SK-N-DZ (cell line): ENCODE data around the gene IGLL5.

Experiments
- DNase-seq: peaks from one replicate; pipeline ENCODE4 v3.0.0-alpha.2; 2015; ENCODE audit warnings: low spot score

IGLL5 gene

DNA sequence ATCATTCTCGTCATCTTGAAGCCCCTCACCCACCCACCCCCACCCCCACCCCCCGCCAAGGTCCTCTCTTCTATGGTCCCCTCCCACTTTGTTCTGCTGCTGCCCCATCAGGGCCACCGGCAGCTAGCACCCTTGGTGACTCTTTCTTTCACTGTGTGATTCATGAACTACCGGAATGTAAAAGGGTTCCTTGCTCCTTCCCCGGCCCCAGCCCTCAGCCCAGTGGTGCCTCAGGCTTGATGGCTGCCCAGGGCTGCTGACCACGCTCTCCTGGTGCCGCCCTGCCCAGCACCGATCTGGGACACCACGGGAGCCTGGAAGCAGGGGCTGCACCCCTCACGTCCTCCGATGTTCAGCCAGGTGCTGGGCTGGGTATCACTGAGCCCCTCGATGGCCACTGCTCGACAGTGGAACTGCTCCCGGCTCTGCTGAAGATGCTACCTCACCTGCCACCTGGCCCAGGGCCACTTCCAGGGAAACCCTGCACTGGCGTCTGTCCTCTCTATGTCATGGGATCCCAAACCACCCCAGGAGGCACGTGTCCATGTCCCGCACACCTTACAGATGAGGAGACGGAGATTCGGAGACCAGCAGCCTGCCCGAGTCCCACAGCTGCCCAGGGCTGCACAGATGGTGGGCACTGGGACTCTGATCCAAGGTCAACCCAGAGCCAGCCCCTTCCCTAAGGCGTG is 39.7 kb downstream of the IGLL5 start:
- no peak for DNase-seq

DNA sequence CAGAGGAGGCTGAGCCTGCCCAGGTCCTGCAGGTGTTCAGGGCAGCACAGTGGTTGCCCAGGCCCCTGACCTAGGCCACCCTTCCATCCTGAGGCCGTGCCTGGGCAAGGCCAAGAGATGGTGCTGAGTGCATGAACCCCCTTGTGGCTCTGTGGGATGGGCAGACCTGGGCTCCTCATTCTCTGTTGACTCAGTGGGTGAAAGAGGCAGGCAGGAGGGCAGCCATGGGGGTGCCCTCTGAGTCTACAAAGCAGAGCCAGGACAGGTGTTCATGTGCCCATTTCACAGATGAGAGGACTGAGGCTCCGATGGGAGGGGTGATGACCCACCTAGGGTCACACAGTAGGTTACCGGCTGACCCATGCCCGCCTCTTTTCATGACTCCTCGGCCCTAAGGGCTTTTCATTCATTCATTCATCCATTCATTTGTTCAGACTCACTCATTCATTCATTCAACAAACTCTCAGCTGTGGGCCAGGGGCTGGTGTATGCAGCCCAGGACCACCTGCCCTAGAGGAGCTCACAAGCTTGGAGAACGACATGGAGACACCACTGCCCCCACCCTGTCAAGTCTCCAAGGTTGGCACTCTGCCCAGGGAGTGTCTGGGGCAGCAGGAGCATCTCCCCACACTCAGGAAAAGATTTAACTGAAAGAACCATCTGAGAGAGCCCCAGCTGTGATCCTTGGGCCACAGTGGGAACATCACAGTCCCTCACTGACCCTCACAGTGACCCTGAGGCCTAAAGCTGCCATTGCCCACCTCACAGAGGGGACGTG is 40.5 kb downstream of the IGLL5 start:
- no peak for DNase-seq

DNA sequence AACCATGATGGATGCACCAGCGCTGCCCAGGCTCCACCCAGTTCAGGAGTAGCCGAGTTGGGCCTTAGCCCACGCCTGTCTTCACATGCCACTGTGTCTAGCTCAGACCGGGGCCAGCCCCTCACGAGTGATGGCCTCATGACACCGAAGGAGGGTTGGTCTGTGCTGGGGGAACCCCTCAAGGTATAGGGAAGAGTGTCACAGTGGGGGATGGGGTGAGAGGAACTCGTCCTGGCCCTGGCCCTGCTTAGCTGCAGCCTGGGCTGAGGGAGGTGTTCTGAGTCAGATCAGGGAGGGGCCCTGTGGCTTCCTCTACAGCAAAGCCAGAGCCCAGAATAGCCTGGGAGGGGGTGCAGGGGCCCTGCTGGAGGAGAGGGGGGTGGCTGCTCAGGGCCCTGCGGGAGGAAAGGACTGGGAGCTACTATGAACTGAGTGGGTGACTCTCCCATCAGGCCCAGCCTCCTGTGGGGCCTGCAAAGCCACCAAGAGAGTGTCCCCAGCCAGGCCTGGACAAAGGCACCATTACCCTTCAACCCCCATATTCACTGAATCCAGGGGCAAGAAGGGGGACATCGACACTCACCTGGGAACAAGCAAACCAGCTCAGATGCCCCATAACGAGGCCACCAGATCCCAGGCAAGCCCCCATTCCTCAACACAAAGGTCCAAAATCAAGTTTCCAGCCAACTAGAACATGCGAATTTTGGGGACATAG is 41.2 kb downstream of the IGLL5 start:
- DNase-seq, result no peak

DNA sequence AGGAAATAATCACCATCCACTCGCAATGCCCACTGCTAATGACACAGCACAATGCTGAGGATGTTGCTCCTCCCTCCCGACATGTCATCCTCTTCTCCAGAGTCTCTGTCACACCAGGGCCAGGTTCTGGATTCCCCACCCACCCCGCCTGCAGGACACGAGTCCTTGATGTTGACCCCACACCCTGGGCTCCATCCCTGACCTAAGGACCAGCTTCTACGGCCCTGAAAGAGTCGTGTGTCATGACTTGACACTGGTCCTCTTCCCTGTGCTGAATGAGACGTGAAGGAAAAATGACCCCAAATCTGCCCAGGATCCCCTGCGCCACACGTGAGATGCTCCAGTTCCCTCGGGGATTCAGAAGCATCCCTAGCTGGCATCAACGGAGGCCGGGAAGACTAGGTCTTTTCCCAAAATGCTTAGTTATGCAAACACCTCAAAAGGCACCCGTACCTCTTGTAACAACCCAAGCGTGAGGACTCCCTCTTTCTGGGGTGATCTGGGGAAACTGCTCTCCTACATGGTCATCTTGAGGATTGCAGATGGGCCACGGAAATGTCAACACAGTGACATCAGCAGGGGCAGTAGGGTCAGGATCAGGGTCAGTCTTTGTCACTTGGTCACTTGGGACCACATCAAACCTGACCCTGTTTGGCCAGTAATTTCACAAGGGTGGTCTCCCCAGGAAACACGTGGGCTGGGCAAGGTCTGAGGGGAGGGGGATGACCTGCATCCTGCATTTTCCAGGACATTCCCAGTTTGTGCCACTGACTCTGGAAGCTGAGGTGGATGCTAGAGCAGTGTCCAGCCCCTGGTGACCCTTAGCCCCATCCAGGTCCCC is 42.0 kb downstream of the IGLL5 start:
- DNase-seq, result no peak

DNA sequence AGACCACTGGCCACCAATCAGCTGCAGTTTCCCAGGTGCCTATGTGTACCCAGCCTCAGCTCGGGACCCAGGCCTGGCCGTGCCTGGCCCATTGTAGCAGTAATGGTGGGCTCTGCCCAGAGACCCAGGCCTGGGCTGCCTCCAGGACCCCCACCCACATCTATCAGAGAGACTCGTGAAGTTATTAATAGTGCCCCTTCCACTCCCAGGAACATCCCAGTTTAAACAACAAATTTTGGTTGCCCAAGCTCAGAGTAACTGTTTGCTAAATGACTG is 42.5 kb downstream of the IGLL5 start:
- no peak for DNase-seq

DNA sequence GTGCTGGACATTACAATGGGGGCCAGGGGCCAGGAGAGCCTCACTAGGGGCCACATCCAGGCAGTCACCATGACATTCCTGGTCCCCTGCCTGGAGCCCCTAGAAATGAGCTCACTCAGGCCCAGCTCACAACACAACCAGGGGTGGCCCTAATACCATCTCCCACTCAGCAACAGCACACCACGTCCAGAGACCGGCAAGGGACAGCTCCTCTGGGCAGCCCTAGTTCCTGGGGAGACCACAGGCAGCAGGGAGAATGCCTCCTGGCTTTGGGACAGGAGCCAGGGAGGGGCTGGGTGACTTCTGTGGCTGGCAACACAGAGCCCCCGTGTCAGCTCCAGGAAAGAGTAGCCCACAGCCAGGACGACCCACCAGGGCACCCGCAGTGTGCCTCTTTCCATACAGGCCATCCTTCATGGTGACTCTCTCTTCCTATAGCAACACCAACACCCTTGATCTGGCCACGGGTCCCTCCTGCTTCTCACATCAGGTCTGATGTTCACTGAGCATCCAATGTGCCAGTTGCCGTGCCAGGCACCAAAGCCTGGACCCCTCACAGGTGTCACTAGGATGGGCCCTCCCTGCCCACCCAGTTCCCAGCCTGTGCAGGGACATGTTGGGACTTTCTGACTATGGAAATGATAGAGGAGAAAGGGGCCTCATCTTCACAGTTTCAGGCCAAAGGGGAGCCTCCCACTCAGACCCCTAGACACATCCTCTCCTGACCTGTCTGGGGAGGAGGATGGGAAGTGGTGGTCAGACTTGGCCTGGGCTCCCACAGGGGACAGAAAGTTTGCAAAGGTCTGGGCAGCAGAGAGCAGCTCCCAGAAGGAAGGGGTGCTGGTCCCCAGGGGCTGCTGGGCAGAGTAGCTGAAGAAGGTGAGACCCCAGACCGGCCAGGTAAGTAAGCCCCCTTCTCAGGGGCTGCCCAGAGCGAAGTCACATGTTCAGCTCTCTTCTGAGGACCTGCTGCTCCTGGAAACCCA is 43.2 kb downstream of the IGLL5 start:
- no peak for DNase-seq

DNA sequence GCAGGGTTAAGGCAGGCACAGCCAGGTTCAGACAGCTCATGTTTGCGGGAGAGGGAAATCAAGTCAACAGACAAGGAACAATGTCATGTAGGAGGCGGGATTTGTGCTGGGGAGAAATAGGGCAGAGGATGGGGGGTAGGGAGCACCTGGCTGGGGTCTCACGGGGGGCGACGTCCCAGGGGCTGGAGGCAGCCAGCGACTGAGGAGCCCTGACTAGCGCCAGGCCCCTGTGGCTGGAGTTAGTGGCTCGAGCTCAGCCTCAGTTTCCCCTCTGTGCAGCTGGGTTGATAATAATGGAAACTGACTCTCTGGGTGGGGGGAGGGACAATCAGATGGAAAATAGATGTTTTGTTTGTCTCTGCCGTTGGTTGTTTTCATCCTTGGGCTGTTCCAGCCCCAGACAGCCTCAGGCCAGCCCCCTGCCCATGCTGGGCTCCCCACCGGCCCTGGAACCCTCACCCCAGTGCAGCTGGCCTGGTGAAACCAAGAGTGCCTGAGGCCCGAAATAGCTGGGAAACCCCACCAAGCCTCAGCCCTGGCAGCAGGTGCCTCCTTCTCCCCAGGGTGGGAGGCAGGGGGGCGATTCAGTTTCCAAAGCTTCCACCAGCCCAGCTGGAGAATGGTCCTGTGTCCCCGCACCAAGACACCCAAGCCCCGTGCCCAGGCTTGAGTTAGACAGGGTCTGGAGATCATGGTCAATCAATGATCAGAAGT is 44.1 kb downstream of the IGLL5 start:
- DNase-seq, result no peak

DNA sequence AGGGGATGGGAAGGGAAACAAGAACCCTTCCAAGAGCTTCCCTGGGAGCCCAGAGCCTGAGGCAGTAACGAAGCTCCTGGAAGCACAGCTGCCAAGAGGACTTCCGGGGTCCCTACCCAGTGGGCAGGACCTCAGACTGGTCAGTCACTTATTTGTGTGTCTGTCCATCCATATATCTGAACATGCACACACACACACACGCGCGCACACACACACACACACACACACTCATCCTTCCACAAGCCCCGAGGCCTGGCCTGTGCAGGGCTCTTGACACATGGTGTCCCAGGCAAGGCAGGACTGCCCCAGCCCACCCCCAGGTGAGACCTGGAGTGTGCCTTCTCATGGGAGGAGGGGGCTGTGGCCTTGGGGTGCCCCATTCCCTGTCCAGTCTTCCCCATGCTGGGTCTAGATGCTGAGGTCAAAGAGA is 44.9 kb downstream of the IGLL5 start:
- DNase-seq, result no peak

DNA sequence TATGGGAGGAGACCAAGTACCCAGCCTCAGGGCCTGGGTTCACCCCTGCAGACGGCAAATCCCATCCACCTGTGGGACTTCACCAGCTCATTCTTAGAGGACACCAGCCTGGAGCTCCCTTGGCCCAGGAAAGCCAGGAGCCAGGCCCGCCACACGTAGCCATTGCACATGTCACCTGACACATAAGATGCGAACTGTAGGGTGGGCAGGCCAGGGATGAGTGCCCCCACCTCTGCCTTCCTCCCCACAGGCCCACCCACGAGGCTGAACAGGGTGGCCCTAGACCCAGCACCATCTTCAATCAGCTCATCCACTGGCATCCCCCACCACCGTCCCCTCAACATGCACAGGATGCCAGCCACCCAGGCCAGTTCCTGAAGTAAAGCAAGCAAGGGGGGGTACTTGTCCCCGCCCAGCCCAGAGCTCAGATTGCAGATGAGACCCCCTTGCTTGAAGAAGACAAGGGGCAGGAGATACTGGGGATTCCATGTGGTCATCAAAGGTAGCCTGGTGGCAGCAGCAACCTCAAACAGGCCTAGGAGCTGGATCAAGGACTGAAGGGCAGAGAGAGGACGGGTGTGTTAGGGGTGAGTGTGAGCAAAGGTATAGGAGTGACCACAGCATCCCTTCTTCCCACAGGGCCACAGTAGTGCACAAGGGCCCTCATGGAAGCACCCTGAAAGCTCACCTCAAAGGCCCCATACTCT is 45.6 kb downstream of the IGLL5 start:
- DNase-seq, result no peak

DNA sequence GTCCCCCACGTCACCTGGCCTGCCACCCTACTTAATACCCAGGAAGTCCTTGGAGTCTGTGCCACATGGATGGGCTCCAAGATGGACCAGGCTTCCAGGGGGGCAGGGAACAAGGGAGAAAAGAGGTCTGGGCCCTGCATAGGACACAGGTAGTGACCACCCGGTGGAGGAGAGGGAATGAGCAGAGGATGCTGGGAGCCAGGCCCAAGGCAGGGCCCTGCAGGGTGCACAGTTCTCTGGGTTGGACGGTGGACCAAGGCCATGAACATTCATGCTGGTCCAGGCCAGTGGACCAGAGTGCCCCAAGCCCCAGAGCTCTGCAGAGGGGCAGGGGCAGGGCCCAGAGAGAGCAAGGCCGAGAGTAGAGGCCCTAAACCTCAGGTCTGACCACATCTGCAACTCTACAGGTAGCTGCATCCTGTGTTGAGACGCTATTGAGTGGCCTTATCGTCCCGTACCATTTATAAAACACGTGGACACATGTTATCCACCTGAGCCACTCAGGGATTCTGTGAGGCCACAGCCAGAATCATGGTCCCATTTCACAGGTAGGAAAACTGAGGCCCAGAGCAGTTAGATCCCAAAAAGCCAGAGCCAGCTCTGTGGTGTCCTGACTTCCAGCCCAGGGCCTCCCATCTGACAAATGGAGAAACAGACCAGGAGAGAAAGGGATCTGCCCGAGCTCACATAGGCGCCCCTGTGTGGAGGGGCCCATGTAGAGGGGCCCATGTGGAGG is 46.4 kb downstream of the IGLL5 start:
- no peak for DNase-seq

DNA sequence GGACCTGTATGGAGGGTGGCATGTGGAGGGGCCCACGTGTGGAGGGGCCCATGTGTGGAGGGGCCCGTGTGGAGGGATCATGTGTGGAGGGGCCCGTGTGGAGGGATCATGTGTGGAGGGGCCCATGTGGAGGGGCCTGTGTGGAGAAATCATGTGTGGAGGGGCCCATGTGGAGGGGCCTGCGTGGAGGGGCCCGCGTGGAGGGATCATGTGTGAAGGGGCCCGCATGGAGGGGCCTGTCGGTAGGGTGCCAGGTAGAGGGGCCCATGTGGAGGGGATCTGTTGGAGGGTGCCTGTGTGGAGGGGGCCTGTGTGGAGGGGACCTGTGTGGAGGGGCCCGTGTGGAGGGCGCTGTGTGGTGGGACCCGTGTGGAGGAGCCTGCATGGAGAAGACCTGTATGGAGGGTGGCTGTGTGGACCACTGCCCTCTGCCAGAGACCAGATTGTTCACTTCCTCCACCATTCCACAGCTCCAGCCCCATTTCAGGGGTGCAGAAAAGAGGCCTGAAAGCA is 47.0 kb downstream of the IGLL5 start:
- no peak for DNase-seq

DNA sequence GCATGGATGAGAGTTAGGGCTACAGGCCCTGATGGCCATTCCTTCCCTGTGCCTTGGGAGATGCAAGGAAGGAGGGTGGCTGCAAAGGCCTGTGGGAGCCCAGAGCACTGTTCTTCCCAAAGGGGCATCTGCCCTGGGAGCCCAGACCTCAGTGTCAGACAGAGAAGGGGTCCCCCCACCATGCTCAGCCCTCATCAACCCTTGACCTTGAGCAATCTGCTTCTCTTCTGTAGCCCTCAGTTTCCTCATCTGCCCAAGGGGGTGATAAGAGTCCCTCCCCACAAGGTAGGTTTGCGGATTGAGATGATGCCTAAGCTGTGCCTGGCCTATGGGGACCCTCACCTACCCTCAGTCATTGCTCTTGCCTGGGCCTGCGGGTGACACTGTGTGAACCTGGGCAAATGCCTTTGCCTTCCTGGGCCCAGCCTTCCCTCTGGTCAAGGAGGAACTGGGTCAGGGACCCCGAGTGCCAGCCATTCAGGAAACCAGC is 47.5 kb downstream of the IGLL5 start:
- DNase-seq, result no peak

DNA sequence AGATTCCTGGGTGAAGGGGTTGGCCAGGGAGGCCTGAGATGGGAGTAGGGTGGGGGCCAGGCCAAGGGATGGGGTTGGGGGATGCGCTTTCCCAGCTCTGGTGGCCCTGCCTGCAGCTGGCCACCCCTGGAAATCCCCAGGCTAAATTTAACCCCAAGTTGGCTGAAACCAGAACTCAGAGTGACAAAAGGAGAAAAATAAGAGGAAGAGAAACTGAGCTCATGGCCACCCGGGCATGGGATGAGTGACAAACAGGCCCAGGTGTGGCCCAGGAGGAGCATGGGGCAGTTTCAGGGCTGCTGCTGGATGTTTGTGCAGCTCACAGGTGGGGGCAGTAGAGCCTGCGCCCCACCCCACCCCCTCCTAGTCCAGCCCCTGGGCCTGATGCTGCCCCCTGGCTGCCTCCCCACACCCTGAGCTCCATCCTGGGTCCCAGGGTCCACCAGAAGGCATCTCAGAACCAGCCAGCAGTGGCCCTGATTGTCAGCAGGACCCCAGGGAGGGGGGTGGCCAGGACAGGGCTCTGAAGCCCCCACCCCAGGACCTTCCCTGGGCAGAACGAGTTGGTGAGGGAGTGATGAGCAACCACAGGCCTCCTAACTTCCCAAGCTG is 48.0 kb downstream of the IGLL5 start:
- no peak for DNase-seq

DNA sequence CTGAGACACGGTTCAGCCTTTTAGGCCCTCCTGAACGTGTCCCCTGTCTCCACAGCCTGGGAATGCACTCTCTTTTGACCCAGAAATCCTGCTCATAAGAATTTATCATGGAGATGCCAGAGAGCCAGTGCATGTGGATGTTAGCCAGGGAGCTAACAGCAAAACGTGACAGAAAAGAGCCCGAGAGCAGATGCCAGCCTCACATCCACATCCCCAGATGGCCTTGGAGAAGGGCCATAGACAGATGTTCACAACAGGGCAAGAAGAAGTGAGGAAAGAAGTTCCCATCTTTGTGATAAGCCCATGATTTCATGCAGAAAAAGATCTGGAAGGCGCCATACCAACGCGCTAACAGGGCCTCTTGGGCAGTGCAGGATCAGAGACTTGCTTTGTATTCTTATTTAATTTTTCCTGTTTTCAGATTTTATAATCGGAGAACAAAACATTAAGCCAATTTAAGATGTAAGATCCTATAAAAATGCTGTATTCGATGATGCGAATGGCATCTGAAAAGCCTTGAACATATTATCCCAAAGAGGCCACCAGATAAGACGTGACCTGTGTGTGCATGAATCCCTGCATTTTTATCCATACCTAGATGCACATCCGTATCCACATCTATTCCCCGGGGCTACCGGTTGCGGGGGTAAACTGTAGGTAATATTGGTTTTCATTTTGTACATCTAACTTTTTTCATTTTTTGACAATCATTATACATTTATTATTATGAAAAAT is 48.7 kb downstream of the IGLL5 start:
- DNase-seq, result no peak

DNA sequence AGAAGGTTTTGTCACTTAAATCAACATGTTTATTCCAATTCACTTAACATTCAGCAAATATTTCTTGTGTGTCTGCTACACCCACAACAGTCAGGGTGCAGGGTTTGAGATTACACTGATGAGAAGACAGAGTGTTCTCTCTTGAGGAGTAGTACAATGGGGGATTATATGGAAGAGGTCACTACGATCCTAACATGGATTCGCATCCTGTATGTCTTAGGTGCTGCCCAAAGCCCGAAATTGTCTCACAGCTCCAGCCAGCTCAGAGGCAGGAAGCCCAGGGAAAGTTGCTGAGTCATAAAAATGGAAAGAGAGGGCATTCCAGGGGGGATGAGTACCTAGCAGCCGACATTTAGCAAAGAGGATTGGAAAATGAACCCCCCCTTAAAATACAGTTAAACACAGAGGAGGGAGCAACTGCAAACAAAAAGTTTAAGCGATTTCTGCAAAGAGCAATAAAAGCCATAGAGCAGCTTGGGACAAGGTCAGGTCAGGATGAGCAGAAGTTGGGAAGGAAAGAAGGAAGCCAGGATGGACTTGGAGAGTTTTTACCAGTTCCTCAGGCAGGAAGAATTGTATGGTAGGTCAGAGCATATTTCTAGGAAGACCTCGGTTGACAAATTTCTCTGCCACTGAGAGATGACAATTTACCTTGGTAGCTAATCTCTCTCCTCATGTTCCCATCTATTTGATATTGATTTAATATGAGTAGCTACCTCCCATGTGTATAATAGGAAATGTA is 49.5 kb downstream of the IGLL5 start:
- no peak for DNase-seq

DNA sequence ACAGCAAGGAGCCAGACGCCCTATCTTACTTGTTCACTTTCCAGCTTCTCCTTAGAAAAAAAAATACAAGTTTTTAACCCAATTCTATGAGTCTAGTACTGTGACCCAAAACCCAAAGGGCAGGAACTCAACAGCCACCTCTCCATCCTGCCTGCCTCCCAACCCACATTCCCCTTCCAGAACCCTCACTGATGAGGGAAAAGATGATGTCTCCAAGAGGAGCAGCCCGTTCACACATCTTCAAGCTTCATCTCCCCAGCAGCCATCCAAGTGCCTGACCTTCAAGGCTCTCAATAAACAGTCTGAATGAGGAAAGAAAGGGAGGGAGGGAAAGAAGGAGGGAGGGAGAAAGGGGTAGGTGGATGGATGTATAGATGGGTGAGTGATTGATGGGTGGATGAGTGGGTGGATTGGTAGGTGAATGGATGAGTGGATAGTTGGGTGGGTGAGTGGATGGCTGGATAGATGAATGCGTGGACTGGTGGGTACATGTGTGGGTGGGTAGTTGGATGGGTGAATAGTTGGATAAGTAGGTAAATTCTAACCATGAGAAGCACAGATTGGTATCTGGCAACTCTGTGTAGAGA is 50.4 kb downstream of the IGLL5 start:
- no peak for DNase-seq
